ENCODE data around the gene CAMTA1. TPM values are rescaled to one million over a fixed set of nuclear protein-coding genes. Genes with fewer than 3 reads are reported as not detected.

CAMTA1 gene
- polyA plus RNA-seq, 1 donor from 2014 or later: 162 TPM

DNA sequence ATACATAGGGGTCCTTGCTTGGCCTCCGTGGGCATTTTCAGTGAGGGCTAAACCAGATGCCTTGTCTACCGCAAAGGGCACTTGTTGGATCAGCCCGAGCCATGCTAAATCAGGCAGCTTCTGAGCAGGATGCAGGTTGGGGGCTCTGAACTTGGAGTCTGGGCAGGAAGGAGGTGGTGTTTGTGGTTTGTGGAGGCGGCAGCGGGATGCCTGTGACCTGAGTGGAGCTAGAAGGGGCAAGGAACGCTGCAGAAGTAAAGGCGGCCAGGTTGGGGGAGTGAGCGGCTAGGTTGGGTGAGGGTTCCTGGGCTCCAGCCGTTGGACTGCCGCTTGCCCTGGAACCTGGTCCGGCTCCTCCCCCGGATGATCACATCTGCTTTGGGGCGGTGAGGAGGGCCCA lies 183.9 kb downstream of the CAMTA1 start:
- Histone ChIP-seq H3K36me3 (ENCODE audit: insufficient read depth, low read length) (no peaks in the 10 kb centered on the region), H3K9me3 (ENCODE audit: low read length) (no peaks in the 10 kb centered on the region), H3K4me2 (ENCODE audit: low read length) (no peak overlapping the region), H3K27ac (ENCODE audit: low read length) (no peak overlapping the region), H3K9ac (ENCODE audit: low read length) (no peak overlapping the region), H3K4me3 (ENCODE audit: low read length) (no peak overlapping the region), H2AFZ (ENCODE audit: low read depth, low read length) (no peak overlapping the region), H4K20me1 (ENCODE audit: insufficient read depth) (no peaks in the 10 kb centered on the region), H3K27me3 (ENCODE audit: insufficient read depth, low read depth, low read length) (no peaks in the 10 kb centered on the region), H3K9me2 (ENCODE audit: insufficient read depth, low read length) (no peaks in the 10 kb centered on the region), H3F3A (ENCODE audit: insufficient read depth, low read length, poor library complexity, severe bottlenecking) (no peaks in the 10 kb centered on the region), H3K79me2 (replicated peaks; ENCODE audit: insufficient read depth, low read length) (no peaks in the 10 kb centered on the region)
- TF ChIP-seq SMC3 (conservative IDR thresholded peaks at IDR 0.05; ENCODE audit: poor library complexity): no peak
- no peak for TF ChIP-seq RAD21 (conservative IDR thresholded peaks at IDR 0.05)
- no peak for TF ChIP-seq MXI1 (conservative IDR thresholded peaks at IDR 0.05; ENCODE audit: poor library complexity, severe bottlenecking)

GRCh38 chr1:6969762-6970161 lies 184.5 kb downstream of the CAMTA1 start:
- Histone ChIP-seq H2AFZ (ENCODE audit: low read depth, low read length) (no peak overlapping the region), H3K9me3 (ENCODE audit: low read length) (no peaks in the 10 kb centered on the region), H4K20me1 (ENCODE audit: insufficient read depth) (no peaks in the 10 kb centered on the region), H3K4me2 (ENCODE audit: low read length) (no peak overlapping the region), H3K79me2 (replicated peaks; ENCODE audit: insufficient read depth, low read length) (no peaks in the 10 kb centered on the region), H3K36me3 (ENCODE audit: insufficient read depth, low read length) (no peaks in the 10 kb centered on the region), H3K9me2 (ENCODE audit: insufficient read depth, low read length) (no peaks in the 10 kb centered on the region), H3K9ac (ENCODE audit: low read length) (no peak overlapping the region), H3F3A (ENCODE audit: insufficient read depth, low read length, poor library complexity, severe bottlenecking) (no peaks in the 10 kb centered on the region), H3K4me3 (ENCODE audit: low read length) (no peak overlapping the region), H3K27ac (ENCODE audit: low read length) (no peak overlapping the region), H3K27me3 (ENCODE audit: insufficient read depth, low read depth, low read length) (no peaks in the 10 kb centered on the region)
- TF ChIP-seq EZH2 (IDR thresholded peaks at IDR 0.05; ENCODE audit: borderline replicate concordance, insufficient read depth, low read length, poor library complexity, severe bottlenecking) (no peak), POLR2AphosphoS5 (IDR thresholded peaks at IDR 0.05) (no peak), REST (IDR thresholded peaks at IDR 0.05; ENCODE audit: borderline replicate concordance) (no peak), RAD21 (conservative IDR thresholded peaks at IDR 0.05) (no peak), TAF1 (IDR thresholded peaks at IDR 0.05; ENCODE audit: low read depth) (no peak), SMC3 (conservative IDR thresholded peaks at IDR 0.05; ENCODE audit: poor library complexity) (no peak), MXI1 (conservative IDR thresholded peaks at IDR 0.05; ENCODE audit: poor library complexity, severe bottlenecking) (no peak), EP300 (conservative IDR thresholded peaks at IDR 0.05; ENCODE audit: poor library complexity, severe bottlenecking) (no peak)
- TF ChIP-seq, protein P1, sequence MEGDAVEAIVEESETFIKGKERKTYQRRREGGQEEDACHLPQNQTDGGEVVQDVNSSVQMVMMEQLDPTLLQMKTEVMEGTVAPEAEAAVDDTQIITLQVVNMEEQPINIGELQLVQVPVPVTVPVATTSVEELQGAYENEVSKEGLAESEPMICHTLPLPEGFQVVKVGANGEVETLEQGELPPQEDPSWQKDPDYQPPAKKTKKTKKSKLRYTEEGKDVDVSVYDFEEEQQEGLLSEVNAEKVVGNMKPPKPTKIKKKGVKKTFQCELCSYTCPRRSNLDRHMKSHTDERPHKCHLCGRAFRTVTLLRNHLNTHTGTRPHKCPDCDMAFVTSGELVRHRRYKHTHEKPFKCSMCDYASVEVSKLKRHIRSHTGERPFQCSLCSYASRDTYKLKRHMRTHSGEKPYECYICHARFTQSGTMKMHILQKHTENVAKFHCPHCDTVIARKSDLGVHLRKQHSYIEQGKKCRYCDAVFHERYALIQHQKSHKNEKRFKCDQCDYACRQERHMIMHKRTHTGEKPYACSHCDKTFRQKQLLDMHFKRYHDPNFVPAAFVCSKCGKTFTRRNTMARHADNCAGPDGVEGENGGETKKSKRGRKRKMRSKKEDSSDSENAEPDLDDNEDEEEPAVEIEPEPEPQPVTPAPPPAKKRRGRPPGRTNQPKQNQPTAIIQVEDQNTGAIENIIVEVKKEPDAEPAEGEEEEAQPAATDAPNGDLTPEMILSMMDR (IDR thresholded peaks at IDR 0.05; ENCODE audit: poor library complexity, severe bottlenecking): no peak

- no peaks in the 10 kb centered on the region for H3K79me2 ChIP-seq (replicated peaks; ENCODE audit: insufficient read depth, low read length)
- H4K20me1 ChIP-seq (ENCODE audit: insufficient read depth): no peaks in the 10 kb centered on the region
- no peaks in the 10 kb centered on the region for H3K9me2 ChIP-seq (ENCODE audit: insufficient read depth, low read length)
- H3K9me3 ChIP-seq (ENCODE audit: low read length): no peaks in the 10 kb centered on the region
- H3K4me2 ChIP-seq (ENCODE audit: low read length): no peak overlapping the region
- no peak overlapping the region for H2AFZ ChIP-seq (ENCODE audit: low read depth, low read length)
- H3K4me3 ChIP-seq (ENCODE audit: low read length): no peak overlapping the region
- H3K27me3 ChIP-seq (ENCODE audit: insufficient read depth, low read depth, low read length): no peaks in the 10 kb centered on the region
- no peak overlapping the region for H3K27ac ChIP-seq (ENCODE audit: low read length)
- H3K36me3 ChIP-seq (ENCODE audit: insufficient read depth, low read length): no peaks in the 10 kb centered on the region
- no peaks in the 10 kb centered on the region for H3F3A ChIP-seq (ENCODE audit: insufficient read depth, low read length, poor library complexity, severe bottlenecking)
- no peak overlapping the region for H3K9ac ChIP-seq (ENCODE audit: low read length)
- TF ChIP-seq EP300 (conservative IDR thresholded peaks at IDR 0.05; ENCODE audit: poor library complexity, severe bottlenecking) (no peak), RAD21 (conservative IDR thresholded peaks at IDR 0.05) (no peak), EZH2 (IDR thresholded peaks at IDR 0.05; ENCODE audit: borderline replicate concordance, insufficient read depth, low read length, poor library complexity, severe bottlenecking) (no peak)
Measured at GRCh38 chr1:6970221-6970620, 185.0 kb downstream of the CAMTA1 start.

Data from neural cell (in vitro differentiated cells).